ENCODE data around the gene PCCA.
"Not testable (repeated sequence)": the region's sequence is repeated elsewhere in the genome, so short reads cannot be mapped to it uniquely, and the experiment has no call there.

The PCCA gene, protein sequence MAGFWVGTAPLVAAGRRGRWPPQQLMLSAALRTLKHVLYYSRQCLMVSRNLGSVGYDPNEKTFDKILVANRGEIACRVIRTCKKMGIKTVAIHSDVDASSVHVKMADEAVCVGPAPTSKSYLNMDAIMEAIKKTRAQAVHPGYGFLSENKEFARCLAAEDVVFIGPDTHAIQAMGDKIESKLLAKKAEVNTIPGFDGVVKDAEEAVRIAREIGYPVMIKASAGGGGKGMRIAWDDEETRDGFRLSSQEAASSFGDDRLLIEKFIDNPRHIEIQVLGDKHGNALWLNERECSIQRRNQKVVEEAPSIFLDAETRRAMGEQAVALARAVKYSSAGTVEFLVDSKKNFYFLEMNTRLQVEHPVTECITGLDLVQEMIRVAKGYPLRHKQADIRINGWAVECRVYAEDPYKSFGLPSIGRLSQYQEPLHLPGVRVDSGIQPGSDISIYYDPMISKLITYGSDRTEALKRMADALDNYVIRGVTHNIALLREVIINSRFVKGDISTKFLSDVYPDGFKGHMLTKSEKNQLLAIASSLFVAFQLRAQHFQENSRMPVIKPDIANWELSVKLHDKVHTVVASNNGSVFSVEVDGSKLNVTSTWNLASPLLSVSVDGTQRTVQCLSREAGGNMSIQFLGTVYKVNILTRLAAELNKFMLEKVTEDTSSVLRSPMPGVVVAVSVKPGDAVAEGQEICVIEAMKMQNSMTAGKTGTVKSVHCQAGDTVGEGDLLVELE

DNA sequence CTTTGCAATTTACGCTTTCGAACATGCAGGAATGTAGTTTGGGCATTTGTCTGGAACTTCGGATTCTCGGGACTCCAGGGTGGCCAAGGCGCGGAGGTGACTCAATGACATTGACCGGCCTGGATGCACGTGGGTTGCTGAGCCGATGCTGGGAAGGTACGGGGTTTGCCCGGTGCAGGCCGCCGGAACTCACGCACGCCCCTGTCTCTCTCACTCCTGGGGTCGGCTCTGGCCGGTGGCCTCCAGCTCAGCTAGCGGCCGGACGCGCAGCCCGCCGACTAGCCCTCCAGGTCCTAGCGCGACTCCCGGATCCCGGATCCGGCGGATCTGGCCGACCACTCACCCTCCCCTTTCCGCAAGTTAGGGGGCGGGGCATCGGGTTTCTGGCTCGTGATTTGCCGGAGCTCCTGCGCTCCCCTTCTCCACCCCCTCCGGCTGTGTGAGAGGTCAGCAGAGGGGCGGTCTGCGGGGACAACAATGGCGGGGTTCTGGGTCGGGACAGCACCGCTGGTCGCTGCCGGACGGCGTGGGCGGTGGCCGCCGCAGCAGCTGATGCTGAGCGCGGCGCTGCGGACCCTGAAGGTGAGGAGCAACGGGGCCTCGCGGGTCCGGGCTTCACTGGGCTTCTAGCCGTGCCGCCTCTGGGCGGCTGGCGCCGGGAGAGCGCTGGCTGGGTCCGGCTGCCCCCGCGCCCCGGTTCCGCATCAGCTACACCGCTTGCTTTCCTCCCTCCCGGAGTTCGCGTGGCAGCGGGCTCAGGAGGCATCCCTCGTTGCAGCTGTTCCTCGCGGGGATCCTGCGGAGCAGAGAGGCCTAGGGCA lies at the start of gene PCCA:
PCCA (plus strand) TSS at position 450 of the 821 bp plus-strand sequence; CDS start at position 478, 28 bp downstream.
- DNase-seq = peak; percentile 69

DNA sequence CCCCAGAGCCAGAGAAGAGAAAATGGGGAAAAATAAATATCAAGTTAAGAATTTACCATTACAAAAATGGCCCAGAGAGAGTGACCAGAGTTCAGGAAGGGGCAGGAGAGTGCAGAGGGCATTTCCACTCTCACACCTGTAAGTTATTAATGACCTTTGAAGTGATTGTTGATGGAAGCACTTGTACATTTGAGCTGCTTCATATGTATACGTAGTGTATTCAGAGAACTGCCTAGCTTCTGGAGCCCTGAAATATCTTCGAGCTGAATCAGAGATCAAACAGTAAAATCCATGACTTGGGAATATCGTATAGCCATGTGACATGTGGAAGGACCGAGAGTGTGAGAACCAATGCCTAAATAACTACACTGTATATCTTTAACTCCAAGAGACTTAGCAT lies 49.2 kb upstream of the PCCA start:
- no peak for DNase-seq

DNA sequence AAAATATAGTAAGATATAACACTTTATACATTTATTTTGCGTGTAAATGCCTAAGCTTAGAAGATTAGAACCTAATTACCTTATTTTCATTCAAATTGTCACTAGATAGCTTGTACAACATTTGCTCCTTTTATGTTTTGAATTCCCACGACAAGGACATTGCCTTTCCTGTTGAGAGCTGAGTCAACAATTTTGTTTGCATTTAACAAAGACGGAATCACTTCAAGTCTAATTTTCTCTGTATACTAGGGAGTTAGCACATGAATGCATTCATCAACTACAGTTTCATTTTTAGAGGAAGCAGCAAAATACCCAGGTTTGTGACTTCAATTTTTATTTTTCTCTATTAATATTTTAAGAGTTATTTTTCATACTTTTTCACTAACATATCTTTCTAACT lies 48.7 kb upstream of the PCCA start:
- peak; percentile 1 for DNase-seq

DNA sequence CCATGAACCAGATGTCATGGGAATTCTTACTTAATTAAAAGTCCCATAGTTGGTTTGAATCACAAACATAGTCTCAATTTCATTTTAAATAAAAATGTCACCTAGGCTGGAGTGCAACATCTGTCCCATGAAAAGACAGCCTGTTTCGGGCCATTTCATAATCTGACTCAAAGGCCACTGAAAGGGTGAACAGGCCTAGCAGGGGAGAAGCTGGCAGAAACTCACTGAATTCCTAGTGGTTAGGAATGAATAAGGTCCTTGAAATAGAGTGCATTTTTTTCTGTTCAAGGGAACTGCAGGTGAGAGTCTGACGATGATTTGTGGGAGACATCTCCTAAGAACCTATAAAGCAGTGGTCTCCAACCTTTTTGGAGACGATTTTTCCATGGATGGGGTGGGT lies 44.0 kb upstream of the PCCA start:
- DNase-seq = no peak

DNA sequence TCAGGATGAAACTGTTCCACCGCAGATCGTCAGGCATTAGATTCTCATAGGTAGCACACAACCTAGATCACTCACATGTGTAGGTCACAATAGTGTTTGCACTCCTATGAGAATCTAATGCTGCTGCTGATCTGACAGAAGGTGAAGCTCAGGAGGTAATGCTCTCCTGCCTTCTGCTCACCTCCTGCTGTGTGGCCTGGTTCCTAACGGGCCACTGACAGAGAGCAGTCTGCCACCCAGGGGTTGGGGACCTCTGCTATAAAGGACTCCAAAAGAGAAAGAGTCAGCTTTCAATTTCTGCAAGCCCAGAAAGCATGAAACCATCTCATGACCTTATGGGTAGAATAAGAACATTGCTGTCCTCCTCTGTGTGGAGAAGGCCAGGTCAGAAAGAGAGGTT lies 43.5 kb upstream of the PCCA start:
- DNase-seq = no peak

DNA sequence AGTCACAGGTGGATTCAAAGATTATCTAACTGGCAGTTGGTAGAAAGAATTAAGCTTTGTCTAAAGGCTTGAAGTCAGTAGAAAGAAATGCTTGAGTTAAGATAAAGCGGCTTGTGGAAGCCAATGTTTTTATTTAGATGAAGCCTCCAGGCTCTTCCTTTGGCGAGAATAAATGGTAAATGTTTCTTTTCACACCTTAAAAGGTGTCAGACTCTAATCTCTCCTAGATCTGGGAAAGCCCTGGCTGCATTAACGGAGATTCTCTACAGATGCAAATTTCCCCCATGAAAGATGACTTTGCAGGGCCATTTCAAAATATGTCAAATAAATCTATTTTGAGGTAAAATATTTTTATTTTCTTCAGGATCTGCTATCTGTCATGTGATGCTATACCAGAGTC lies 37.8 kb upstream of the PCCA start:
- DNase-seq = no peak

DNA sequence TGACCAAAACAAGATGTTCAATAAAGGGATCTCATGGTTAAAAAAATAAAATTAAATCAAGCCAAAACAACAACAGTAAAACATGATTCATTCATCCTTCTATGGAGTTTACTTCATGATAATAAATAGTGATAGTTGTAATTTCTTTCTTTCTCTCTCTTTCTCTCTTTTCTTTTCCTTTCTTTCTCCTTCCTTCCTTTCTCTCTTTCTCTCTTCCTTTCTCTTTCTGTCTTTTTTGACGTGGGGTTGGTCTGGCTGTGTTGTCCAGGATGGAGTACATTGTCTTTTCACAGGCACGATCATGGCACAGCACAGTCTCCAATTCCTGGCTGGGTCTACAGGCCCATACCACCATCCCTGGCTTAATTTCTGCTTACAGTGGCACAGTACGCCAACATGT lies 29.1 kb upstream of the PCCA start:
- DNase-seq = no peak

DNA sequence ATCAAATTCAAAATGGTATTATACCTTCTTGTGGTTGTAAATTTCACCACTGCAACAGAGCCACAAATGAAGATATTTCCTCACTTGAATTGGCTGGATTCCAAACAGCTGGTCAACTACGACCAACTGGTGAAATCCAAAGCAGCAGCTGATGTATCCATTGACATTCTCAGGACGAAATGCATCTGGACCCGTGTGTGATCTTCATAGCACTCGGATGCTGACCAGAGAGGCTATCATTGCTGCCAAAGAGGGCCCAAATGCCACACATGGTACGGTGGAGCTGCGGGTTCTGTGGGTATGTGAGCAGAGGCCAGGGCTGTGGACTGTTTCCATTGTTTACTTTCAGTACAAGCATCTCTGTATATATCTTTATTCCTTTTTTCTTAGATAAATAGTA lies 25.6 kb upstream of the PCCA start:
- no peak for DNase-seq

DNA sequence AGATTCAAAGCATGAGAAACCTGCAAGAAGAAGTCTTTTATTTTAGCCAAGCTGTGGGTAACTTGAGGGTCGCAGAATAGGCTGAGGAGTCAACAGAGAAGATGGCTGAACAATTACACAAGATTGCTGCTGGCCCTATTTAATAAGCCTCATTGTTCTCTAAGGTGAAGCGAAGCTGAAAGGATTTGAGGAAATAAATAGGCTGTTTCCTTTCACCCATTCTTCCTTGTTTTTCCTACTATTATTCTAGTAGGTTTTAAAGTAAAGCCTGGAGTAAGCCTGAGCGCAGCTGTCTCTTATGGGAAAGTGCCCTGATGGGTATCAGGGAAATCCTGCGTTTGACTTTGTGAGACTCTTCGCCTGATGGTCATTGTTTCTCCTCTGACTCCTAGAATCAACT lies 25.0 kb upstream of the PCCA start:
- no peak for DNase-seq

DNA sequence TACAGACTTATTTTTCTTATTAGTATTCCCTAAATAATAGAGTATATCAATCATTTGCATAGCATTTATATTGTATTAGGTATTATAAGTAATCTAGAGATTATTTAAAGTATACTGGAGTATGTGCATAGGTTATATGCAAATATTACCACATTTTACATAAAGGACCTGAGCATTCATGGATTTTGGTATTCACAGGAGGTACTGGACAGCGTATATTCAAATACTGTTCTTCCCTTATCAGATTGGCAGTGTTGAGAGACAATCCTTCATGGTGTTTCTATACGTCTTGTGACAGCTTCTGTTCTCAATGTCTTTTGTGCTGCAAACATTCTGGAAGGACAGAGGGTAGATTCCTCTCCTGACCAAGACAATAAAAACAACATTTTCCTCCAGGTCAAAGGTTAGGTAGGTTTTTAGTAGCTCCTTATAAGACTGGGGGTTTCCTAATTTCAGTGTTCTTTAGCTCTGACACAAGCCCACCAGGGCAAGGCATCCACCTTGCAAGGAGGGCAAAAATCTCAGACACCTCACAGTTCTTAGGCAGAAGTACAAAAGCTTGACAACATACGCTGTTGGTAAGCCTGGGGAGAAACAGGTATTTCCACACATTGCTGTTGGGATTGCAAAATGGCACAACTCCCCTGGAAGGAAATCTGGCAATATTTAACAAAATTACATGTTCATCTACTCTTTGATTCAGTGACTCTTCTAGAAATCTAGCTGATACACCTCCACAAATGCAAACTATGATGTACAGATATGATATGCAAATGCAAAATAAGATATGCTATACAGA lies 20.6 kb upstream of the PCCA start:
- no peak for DNase-seq

DNA sequence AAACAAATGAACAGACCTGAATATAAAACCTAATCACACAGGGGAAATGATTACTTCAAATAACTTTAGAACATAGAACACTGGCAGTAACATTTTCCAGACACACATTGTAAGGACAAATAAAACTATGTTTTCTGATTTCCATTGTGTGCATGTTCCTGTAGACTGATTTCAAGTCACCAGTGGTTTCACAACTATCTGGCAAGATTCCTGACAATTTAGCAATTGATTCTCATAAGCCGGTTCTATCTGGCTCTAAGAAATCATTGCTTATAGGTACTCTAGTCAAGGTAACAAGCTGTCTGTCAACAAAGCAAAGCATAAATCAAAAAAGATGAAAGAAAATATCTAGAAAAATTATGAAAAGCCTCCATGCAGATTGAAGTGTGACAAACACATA lies 19.6 kb upstream of the PCCA start:
- no peak for DNase-seq

DNA sequence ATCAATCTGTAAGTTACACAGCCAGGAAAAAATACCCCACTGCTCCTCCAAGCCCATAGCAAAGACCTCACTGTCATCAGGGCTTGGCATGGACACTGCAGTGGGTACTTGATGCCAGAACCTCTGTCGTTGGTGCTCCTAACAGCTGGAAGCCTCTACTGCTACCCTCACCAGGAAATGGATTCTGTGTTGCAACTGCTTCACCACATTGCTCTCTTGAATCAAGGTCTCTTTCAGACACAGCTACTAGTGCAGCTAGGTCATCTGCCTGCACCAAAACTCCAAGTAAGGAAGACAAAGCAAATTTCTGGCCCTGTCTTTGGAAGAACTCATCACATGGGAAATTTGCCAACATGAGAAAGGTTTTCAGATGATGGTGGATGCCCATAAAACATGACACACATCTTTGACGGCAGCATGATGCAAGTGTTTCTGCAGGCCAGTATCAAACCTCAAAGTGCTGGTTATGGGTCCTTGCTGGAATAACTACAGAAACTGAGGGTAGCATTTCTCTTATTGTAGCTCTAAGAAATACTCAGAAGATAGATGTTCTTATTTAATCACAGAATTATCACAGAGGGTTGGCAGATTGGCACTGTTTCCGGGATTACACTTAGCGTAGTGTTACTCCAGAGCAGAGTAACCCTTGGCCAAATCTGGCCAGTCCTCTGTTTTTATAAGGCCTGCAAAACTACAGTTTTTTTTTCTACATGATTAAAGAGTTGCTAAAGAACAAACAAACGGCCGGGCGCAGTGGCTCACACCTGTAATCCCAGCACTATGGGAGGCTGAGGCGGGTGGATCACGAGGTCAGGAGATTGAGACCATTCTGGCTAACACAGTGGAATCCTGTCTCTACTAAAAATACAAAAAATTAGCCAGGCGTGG lies 12.9 kb upstream of the PCCA start:
- DNase-seq = no peak

DNA sequence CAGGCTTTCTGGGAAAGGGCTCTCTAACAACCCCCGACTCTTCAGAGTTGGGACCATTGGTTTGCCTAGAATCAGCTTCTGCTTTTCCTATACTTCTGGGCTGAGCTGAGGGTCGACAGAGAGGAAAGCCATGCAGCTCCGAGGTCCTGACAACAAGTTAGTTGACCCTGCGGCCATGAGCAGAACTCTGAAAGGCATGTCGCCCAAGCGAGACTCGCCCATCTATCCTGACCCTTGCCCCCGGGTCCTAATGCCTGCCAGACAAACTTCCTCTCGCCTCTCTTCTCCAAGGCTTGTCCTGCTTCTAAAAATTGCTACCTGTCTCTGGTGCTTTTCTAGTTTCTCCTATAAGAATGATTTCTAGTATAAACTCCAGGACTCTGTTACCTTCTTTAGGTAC lies 9.9 kb upstream of the PCCA start:
- not testable (repeated sequence) for DNase-seq

DNA sequence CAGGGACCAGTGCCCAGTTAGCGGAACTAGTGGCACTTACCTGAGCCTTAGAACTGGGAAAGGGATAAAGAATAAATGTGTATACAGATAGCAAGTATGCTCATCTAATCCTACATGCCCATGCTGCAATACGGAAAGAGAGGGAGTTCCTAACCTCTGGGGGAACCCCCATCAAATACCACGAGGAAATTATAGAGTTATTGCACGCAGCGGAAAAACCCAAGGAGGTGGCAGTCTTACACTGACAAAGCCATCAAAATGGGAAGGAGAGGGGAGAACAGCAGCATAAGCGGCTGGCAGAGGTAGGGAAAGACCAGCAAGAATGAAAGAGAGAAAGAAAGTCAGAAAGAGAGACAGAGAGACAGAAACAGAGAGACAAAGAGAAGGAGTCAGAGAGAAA lies 5.5 kb upstream of the PCCA start:
- not testable (repeated sequence) for DNase-seq

DNA sequence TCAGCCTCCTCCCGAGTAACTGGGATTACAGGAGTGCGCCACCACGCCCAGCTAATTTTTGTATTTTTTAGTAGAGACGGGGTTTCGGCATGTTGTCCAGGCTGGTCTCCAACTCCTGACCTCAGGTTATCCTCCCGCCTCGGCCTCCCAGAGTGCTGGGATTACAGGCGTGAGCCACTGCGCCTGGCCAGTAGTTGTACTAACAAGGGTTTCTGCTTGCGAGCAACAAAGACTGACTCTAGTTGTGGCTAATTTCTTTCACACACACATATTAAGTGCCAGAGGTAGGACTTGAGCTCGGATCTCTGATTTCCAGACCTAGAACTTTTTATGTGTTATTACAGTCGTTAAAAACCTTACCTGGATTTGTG lies 635 bp upstream of the PCCA start:
- DNase-seq = no peak

DNA sequence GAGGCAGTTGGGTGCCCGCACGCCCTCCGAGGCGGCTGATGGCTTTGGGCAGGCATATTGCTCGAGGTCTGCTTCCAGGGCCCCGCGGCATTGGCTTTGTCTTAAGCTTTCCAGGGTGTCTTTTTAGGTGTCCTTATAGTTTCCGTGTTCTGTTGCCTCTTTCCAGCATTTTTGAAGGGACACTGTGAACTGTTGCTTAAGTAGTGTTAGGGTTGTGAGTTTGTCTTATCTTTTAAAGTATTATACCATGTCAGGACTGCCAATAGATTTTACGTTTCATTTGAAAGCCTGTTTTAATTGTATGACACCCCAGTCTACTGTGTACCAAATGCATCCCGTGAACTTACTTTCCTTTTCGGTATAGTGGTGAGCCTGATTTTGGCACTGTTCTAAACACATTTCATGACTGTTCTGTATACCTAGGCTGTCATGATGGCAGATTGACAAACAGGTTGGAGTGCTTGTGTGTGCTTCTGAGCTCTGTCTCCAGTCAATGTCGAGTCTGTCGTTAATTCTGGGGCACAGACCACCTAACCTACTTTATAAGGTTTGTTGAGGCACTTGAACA lies 656 bp downstream of the PCCA start:
- peak; percentile 11 for DNase-seq

DNA sequence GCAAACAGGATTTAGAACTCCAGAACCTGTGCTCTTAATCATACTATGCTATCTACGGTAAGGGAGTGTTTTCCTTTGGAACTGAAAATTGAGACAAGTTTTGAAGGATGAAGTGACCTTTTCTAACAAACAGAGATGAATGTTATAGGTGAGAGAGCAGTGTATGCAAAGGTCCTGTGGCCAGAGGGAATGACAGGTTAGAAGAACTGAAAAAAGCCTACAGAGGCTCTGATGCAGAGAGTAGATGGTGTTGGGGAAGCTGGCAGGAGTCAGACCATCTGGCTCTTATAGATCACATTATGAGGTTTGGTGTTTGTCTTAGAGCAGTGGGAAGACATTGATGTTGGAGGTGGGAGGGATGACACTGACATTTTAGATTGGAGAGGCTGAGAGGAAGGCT lies 2.0 kb downstream of the PCCA start:
- no peak for DNase-seq

DNA sequence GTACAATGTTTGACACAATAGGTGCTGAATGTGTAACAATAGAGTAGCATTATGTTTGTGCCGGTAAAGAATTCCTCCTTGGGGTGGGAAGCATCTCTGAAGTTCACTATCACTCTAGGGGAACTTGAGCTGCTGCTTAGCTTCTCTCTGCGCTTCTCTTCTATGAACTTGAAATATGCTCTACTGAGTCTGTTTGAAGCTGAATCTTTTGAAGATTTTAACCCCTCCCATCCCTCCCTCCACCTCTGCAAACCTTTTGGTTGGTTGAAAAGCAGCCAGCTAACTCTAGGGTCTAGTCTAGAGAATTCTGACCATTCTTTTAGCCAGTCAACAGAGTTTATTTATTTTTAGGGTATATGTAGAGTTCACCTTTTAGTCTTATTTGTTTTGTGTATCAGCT lies 2.5 kb downstream of the PCCA start:
- DNase-seq = no peak

DNA sequence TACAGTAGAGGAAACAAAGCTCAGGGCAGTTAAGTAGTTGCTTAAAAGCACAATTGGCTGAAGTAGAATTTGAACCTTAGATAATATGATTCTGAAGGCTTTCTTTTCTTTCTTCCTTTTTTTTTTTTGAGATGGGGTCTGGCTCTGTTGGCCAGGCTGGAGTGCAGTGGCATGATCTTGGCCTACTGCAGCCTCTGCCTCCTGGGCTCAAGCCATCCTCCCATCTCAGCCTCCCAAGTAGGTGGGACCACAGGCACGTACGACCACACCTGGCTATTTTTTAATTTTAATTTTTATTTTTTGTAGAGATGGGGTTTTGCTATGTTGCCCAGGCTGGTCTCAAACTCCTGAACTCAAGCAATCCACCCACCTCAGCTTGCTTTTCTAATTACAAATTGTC lies 3.4 kb downstream of the PCCA start:
- not testable (repeated sequence) for DNase-seq

DNA sequence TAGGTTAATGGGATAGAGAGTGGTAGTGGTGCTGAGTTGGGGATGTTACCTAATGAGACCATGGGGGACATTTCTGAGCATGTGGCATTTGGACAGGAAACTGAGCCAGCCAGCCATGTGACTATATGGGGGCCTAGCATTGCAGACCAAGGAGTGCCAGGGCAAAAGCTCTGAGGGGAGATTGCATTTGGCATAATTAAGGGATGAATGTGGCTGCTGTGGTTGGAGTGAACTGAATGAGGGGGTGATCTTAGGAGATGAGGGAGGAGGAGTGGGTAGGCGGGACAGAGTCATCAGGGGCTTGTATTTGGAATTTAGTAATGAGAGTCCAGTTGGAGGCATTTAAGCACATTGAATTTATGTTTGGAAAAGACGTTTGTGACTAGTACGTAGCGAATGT lies 6.6 kb downstream of the PCCA start:
- no peak for DNase-seq

DNA sequence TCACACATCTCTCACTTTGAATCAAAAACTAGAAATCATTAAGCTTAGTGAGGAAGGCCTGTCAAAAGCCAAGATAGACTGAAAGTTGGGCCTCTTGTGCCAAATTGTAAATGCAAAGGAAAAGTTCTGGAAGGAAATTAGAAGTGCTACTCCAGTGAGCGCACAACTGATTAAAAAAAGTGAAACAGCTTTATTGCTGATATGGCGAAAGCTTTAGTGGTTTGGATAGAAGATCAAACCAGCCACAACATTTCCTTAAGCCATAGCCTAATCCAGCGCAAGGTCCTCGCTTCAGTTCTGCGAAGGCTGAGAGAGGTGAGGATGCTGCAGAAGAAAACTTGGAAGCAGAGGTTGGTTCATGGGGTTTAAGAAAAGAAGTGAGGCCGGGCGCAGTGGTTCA lies 7.6 kb downstream of the PCCA start:
- no peak for DNase-seq

All from NCI-H1105 treated with DMSO at 0.1 percent for 48 hours (cell line).